HG03571 (cell line): ENCODE results near the gene ALB.

Source experiments
- ATAC-seq: cut with Tn5 transposase; IDR thresholded peaks from one replicate; pipeline ENCODE4 v1.9.1; 2021; ENCODE audit not compliant: unreplicated experiment

Gene ALB

GRCh38 chr4:73450398-73451004, 46.4 kb downstream of the ALB start:
- no peak for ATAC-seq

GRCh38 chr4:73451404-73451803, 47.3 kb downstream of the ALB start:
- ATAC-seq = no peak

- ATAC-seq = no peak
These were observed 48.1 kb downstream of the ALB start for GRCh38 chr4:73451981-73452747.

- ATAC-seq = no peak
These were observed 49.0 kb downstream of the ALB start for GRCh38 chr4:73452953-73453700.

GRCh38 chr4:73453701-73454005, 49.6 kb downstream of the ALB start:
- no peak for ATAC-seq

- no peak for ATAC-seq
These were observed 50.8 kb downstream of the ALB start for GRCh38 chr4:73454920-73455319.

- ATAC-seq = no peak
These were observed 52.3 kb downstream of the ALB start for GRCh38 chr4:73456177-73457022.

- ATAC-seq = no peak
These were observed 54.3 kb downstream of the ALB start for GRCh38 chr4:73458184-73459047.

GRCh38 chr4:73459048-73459421, 54.9 kb downstream of the ALB start:
- ATAC-seq = no peak

GRCh38 chr4:73460913-73461522, 56.9 kb downstream of the ALB start:
- no peak for ATAC-seq

- ATAC-seq = no peak
These were observed 64.1 kb downstream of the ALB start for GRCh38 chr4:73468170-73468569.

- no peak for ATAC-seq
These were observed 66.6 kb downstream of the ALB start for GRCh38 chr4:73470728-73471127.
